ENCODE measurements around the gene LRRC27.

GRCh38 chr10:132400547-132401151 is 68.7 kb downstream of the LRRC27 start:
- TF ChIP-seq POLR2A (IDR thresholded peaks at IDR 0.05) (no peak), CTCF (IDR thresholded peaks at IDR 0.05) (no peak)

Data from Peyer's patch (tissue), 4 donors.